Astrocyte (in vitro differentiated cells and primary cell): ENCODE measurements around the gene LRMDA. TPM values are rescaled to one million over a fixed set of nuclear protein-coding genes. Genes with fewer than 3 reads are reported as not detected.

Experiments used
- DNase-seq: peaks from one replicate; pipeline ENCODE4 v3.0.0-alpha.2; 2010; ENCODE audit warnings: low read depth
- FAIRE-seq: peaks from 2 replicates; lab custom pipeline; 2011; peaks lifted over from hg19 to GRCh38; lab: Jason Lieb, UNC
- H2AFZ ChIP-seq: 2 replicates; pipeline ENCODE4 v1.6.0; 2012; ENCODE audit warnings: low read depth, low read length, inconsistent platforms
- H3K27ac ChIP-seq: 2 replicates; pipeline ENCODE4 v1.5.1; 2011; ENCODE audit warnings: low read depth, low read length, inconsistent platforms
- H3K27me3 ChIP-seq: 2 replicates; pipeline ENCODE4 v1.6.0; 2011; ENCODE audit warnings: low read length, inconsistent platforms; ENCODE audit not compliant: insufficient read depth
- H3K36me3 ChIP-seq: 2 replicates; pipeline ENCODE4 v1.5.1; 2011; ENCODE audit warnings: low read length, inconsistent platforms; ENCODE audit not compliant: insufficient read depth
- H3K4me1 ChIP-seq: 2 replicates; pipeline ENCODE4 v1.5.1; 2011; ENCODE audit warnings: low read length, inconsistent platforms; ENCODE audit not compliant: insufficient read depth
- H3K4me2 ChIP-seq: 2 replicates; pipeline ENCODE4 v1.6.0; 2012; ENCODE audit warnings: low read length, inconsistent platforms
- H3K4me3 ChIP-seq: 2 replicates; pipeline ENCODE4 v1.5.1; 2011; ENCODE audit warnings: low read depth, mild to moderate bottlenecking, low read length, inconsistent platforms; ENCODE audit not compliant: insufficient read depth
- H3K79me2 ChIP-seq: 2 replicates; pipeline ENCODE4 v1.6.0; 2012; ENCODE audit warnings: mild to moderate bottlenecking, low read length, inconsistent platforms; ENCODE audit not compliant: insufficient read depth
- H3K9ac ChIP-seq: 2 replicates; pipeline ENCODE4 v1.6.0; 2012; ENCODE audit warnings: mild to moderate bottlenecking, low read length, inconsistent platforms
- H3K9me3 ChIP-seq: 2 replicates; pipeline ENCODE4 v1.5.1; 2012; ENCODE audit warnings: low read depth, mild to moderate bottlenecking, low read length, inconsistent platforms; ENCODE audit not compliant: insufficient read depth
- H4K20me1 ChIP-seq: 2 replicates; pipeline ENCODE4 v1.6.0; 2012; ENCODE audit warnings: low read length, inconsistent platforms; ENCODE audit not compliant: insufficient read depth
- H3K27ac Mint-ChIP-seq: one replicate; pipeline ENCODE4 v1.8.0; 2021; ENCODE audit warnings: mild to moderate bottlenecking, mixed read lengths; ENCODE audit not compliant: unreplicated experiment
- H3K27me3 Mint-ChIP-seq: one replicate; pipeline ENCODE4 v1.8.0; 2021; ENCODE audit warnings: low read depth, mixed read lengths; ENCODE audit not compliant: unreplicated experiment
- H3K36me3 Mint-ChIP-seq: one replicate; pipeline ENCODE4 v1.8.0; 2021; ENCODE audit warnings: low read depth, mixed read lengths; ENCODE audit not compliant: unreplicated experiment
- H3K4me1 Mint-ChIP-seq: one replicate; pipeline ENCODE4 v1.8.0; 2021; ENCODE audit warnings: low read depth, mixed read lengths; ENCODE audit not compliant: unreplicated experiment
- H3K4me3 Mint-ChIP-seq: one replicate; pipeline ENCODE4 v1.8.0; 2021; ENCODE audit warnings: mild to moderate bottlenecking, moderate library complexity, mixed read lengths; ENCODE audit not compliant: unreplicated experiment
- H3K9me3 Mint-ChIP-seq: one replicate; pipeline ENCODE4 v1.8.0; 2021; ENCODE audit warnings: mild to moderate bottlenecking, mixed read lengths; ENCODE audit not compliant: unreplicated experiment
- CTCF ChIP-seq: IDR thresholded peaks from 2 replicates; pipeline ENCODE4 v1.5.1; 2011; ENCODE audit warnings: low read depth, mild to moderate bottlenecking, inconsistent platforms, low read length, moderate library complexity; ENCODE audit not compliant: insufficient read depth
- EZH2 ChIP-seq: IDR thresholded peaks from 2 replicates; pipeline ENCODE4 v1.6.1; 2012; ENCODE audit warnings: mild to moderate bottlenecking, low read length, inconsistent platforms; ENCODE audit not compliant: insufficient read depth
- total RNA-seq: library from RNA; stranded (reverse); gene quantifications from 2 replicates; pipeline ENCODE4 v1.2.1, GENCODE V29; 2021

The LRMDA gene
- total RNA-seq, 1 donor from 2014 or later: 2.7 TPM

GRCh38 chr10:75443362-75443761, 11.9 kb downstream of the LRMDA start:
- no peak for FAIRE-seq

GRCh38 chr10:75444781-75445386, 13.5 kb downstream of the LRMDA start:
- peaks cover 10% of the 10 kb centered on the region for H3K27me3 Mint-ChIP-seq
- H2AFZ ChIP-seq: no peak overlapping the region
- H3K9me3 ChIP-seq: peaks cover 4% of the 10 kb centered on the region
- no peak for FAIRE-seq
- no peak overlapping the region for H3K9ac ChIP-seq
- no peak overlapping the region for H3K4me3 Mint-ChIP-seq
- TF ChIP-seq CTCF (no peak), EZH2 (no peak)
- H3K27me3 ChIP-seq: peaks cover 3% of the 10 kb centered on the region
- no peak overlapping the region for H3K4me2 ChIP-seq
- peak; percentile 10 for DNase-seq
- peaks cover 4% of the 10 kb centered on the region for H3K36me3 Mint-ChIP-seq
- no peak overlapping the region for H3K27ac ChIP-seq
- no peaks in the 10 kb centered on the region for H3K36me3 ChIP-seq
- no peaks in the 10 kb centered on the region for H3K4me1 ChIP-seq
- H3K27ac Mint-ChIP-seq: no peak overlapping the region
- H3K4me3 ChIP-seq: no peak overlapping the region
- H3K79me2 ChIP-seq: no peaks in the 10 kb centered on the region
- peaks cover 14% of the 10 kb centered on the region for H3K9me3 Mint-ChIP-seq
- no peaks in the 10 kb centered on the region for H3K4me1 Mint-ChIP-seq
- H4K20me1 ChIP-seq: no peaks in the 10 kb centered on the region

More at GRCh38 chr10:75443362-75443761, 11.9 kb downstream of the LRMDA start:
- Histone ChIP-seq H3K4me2 (no peak overlapping the region), H3K9ac (no peak overlapping the region), H3K27ac (no peak overlapping the region), H3K4me3 (no peak overlapping the region), H3K4me1 (no peaks in the 10 kb centered on the region), H2AFZ (no peak overlapping the region), H4K20me1 (no peaks in the 10 kb centered on the region), H3K27me3 (peaks cover 3% of the 10 kb centered on the region), H3K9me3 (peaks cover 4% of the 10 kb centered on the region), H3K79me2 (no peaks in the 10 kb centered on the region), H3K36me3 (no peaks in the 10 kb centered on the region)
- Mint-ChIP-seq H3K27ac (no peak overlapping the region), H3K4me1 (no peaks in the 10 kb centered on the region), H3K27me3 (peaks cover 14% of the 10 kb centered on the region), H3K9me3 (peaks cover 14% of the 10 kb centered on the region), H3K36me3 (peaks cover 4% of the 10 kb centered on the region), H3K4me3 (no peak overlapping the region)
- no peak for TF ChIP-seq EZH2
- no peak for TF ChIP-seq CTCF
- no peak for DNase-seq

GRCh38 chr10:75446508-75446907, 15.1 kb downstream of the LRMDA start:
- Histone ChIP-seq H3K9ac (no peak overlapping the region), H3K27ac (no peak overlapping the region), H4K20me1 (no peaks in the 10 kb centered on the region), H3K36me3 (no peaks in the 10 kb centered on the region), H3K4me1 (no peaks in the 10 kb centered on the region), H3K27me3 (peaks cover 19% of the 10 kb centered on the region), H3K79me2 (no peaks in the 10 kb centered on the region), H2AFZ (no peak overlapping the region), H3K9me3 (peaks cover 4% of the 10 kb centered on the region), H3K4me3 (no peak overlapping the region), H3K4me2 (no peak overlapping the region)
- Mint-ChIP-seq H3K36me3 (peaks cover 4% of the 10 kb centered on the region), H3K9me3 (peaks cover 10% of the 10 kb centered on the region), H3K27ac (no peak overlapping the region), H3K27me3 (peaks cover 18% of the 10 kb centered on the region), H3K4me1 (peaks cover 3% of the 10 kb centered on the region), H3K4me3 (no peak overlapping the region)
- FAIRE-seq (no peak), DNase-seq (no peak)
- TF ChIP-seq EZH2 (no peak), CTCF (no peak)
